ENCODE measurements around the gene VCL. TPM values are rescaled to one million over a fixed set of nuclear protein-coding genes. Genes with fewer than 3 reads are reported as not detected.

The VCL gene
- total RNA-seq, 1 experiment from 2014 or later: 291 TPM

- Histone ChIP-seq H3K79me1 (ENCODE audit: insufficient read depth, low read depth, low read length, poor library complexity, severe bottlenecking) (no peaks in the 10 kb centered on the region), H2AK5ac (ENCODE audit: insufficient read length, low read length) (no peak overlapping the region), H2BK15ac (ENCODE audit: low read depth, low read length) (no peak overlapping the region), H3K9me3 (ENCODE audit: control insufficient read depth, low read depth, low read length) (no peaks in the 10 kb centered on the region), H3K4me2 (ENCODE audit: insufficient read depth, insufficient read length, low read length) (no peak overlapping the region), H2BK12ac (ENCODE audit: insufficient read length, low read depth, low read length) (no peak overlapping the region), H3K4ac (ENCODE audit: low read depth, low read length) (no peak overlapping the region), H3K9ac (ENCODE audit: extremely low read depth, insufficient read length, low read length) (no peak overlapping the region), H2BK120ac (ENCODE audit: low read depth, low read length, poor library complexity, severe bottlenecking) (no peak overlapping the region), H3K27ac (ENCODE audit: insufficient read length, low read depth, low read length) (no peak overlapping the region), H3K79me2 (ENCODE audit: insufficient read depth, low read length) (peaks cover 53% of the 10 kb centered on the region; the same call in 1 of the 2 replicates), H3K14ac (ENCODE audit: insufficient read depth, low read length) (no peak overlapping the region), H2AFZ (ENCODE audit: low read length) (no peak overlapping the region), H3K27me3 (ENCODE audit: insufficient read depth, low read length) (no peaks in the 10 kb centered on the region), H4K20me1 (ENCODE audit: control insufficient read depth, insufficient read depth, insufficient read length) (no peaks in the 10 kb centered on the region), H2BK20ac (ENCODE audit: low read depth, low read length, poor library complexity, severe bottlenecking) (no peak overlapping the region), H3K23me2 (ENCODE audit: insufficient read length, low read depth, low read length, poor library complexity, severe bottlenecking) (no peaks in the 10 kb centered on the region), H4K91ac (ENCODE audit: insufficient read length, low read depth, low read length) (no peak overlapping the region), H2BK5ac (ENCODE audit: insufficient read length, low read length) (no peak overlapping the region), H3K56ac (ENCODE audit: insufficient read length, low read depth, low read length) (no peak overlapping the region), H4K8ac (replicated peaks; ENCODE audit: insufficient read length, low read depth, low read length) (no peak overlapping the region), H3K4me1 (ENCODE audit: insufficient read depth, low read length) (no peaks in the 10 kb centered on the region; the same call in 1 of the 2 replicates), H4K5ac (ENCODE audit: insufficient read length, low read depth, low read length) (no peak overlapping the region), H3T11ph (ENCODE audit: low read length) (no peak overlapping the region), H3K23ac (ENCODE audit: insufficient read length, low read depth, low read length) (no peak overlapping the region), H3K18ac (ENCODE audit: insufficient read length, low read depth, low read length) (no peak overlapping the region)
- Mint-ChIP-seq H3K27me3 (ENCODE audit: low read depth) (no peaks in the 10 kb centered on the region; the same call in 1 of the 2 replicates), H3K4me3 (no peak overlapping the region), H3K27ac (peak overlapping the region in 1 of 3 experiments; percentile 14; a peak in 2 of 7 replicates), H3K4me1 (peaks cover 24 to 39% of the 10 kb centered on the region in 2 experiments), H3K9me3 (no peaks in the 10 kb centered on the region), H3K36me3 (ENCODE audit: insufficient read depth in 1 of 3, low read depth in 3 of 3) (peaks cover 23 to 50% (median 35%) of the 10 kb centered on the region in 3 experiments)
- DNase-seq: no peak
- WGBS (ENCODE audit: extremely low coverage, insufficient read length, low lambda C conversion rate): no CpG with 5 or more reads among the region's 2 CpGs
- no peak for TF ChIP-seq CTCF (conservative IDR thresholded peaks at IDR 0.05)
Measured at GRCh38 chr10:74012480-74012879, 14.6 kb downstream of the VCL start.

All from H9 (cell line).